SK-MEL-5 (cell line): ENCODE results near the gene SOX3. TPM values are rescaled to one million over a fixed set of nuclear protein-coding genes. Genes with fewer than 3 reads are reported as not detected.

Source experiments
- DNase-seq: peaks from one replicate; pipeline ENCODE4 v3.0.0-alpha.2; 2016; ENCODE audit warnings: low read depth, low spot score
- in situ Hi-C: cut with HindIII; loops from 2 replicates; pipeline ENCODE4 v1.10.0; 2016; ENCODE audit warnings: low sequenced_read_pairs, high pct_unique_total_duplicates, low pct_unique_long_range_greater_than_20kb
- polyA plus RNA-seq, 2 experiments: library from polyadenylated mRNA; depleted of rRNA; stranded (reverse); fragments of >200 nt; gene quantifications; 2 replicates each; pipeline ENCODE4 v1.2.3, GENCODE V29; 2015
- total RNA-seq: library from RNA; depleted of rRNA; stranded (reverse); fragments of >200 nt; shearing (Covaris generic); gene quantifications from 2 replicates; pipeline ENCODE4 v1.2.3, GENCODE V29; 2014; rRNA removed

Gene SOX3
- not detected in 2 replicates for total RNA-seq
- 0.12 TPM in 1 of 2 replicates, not detected in the other for polyA plus RNA-seq (2015; cell fraction: cytosol; rRNA removed)
- not detected in 2 replicates for polyA plus RNA-seq (2015; cell fraction: nucleus; rRNA removed)

DNA sequence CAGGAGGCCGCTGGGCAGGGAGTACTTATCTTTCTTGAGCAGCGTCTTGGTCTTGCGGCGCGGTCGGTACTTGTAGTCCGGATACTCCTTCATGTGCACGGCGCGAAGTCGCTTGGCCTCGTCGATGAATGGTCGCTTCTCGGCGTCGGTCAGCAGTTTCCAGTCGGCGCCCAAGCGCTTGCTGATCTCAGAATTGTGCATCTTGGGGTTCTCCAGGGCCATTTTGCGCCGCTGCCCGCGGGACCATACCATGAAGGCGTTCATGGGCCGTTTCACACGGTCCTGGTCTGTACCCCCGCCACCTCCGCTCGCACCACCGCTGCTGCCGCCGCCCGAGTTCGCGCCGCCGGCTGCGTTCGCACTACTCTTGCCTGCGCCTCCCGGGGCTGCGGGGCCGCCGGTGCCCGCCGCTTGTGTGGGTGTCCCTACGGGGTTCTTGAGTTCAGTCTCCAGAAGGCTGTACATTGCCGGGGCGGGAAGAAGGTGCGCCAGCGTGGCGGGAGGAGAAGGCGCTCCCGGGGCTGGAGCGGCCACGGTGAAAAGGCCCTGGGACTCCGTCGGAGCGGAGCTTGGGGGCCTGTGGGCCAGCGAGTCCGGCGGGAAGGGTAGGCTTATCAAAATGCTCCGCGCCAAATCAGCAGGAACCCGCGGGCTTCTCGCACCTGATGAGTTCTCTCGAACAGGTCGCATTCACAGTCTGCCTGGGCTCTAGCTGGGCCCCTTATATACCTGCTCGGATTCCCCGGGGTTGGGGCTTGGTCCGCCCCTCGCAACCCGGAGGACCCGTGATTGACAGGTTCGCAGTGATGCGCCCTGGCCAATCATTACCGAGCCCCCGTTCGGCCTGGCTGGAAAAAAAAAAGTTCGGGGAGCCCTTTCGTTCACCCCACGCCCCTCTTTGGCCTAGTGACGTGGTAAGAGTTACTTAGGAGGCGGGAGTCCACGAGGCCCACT lies at the start of gene SOX3:
Gene SOX3, minus strand, starts transcription at position 699 of the 954 bp plus-strand sequence. Its CDS starts 9 bp downstream, at position 690.
- DNase-seq, result no peak
- in situ Hi-C loops, result no loop called here

DNA sequence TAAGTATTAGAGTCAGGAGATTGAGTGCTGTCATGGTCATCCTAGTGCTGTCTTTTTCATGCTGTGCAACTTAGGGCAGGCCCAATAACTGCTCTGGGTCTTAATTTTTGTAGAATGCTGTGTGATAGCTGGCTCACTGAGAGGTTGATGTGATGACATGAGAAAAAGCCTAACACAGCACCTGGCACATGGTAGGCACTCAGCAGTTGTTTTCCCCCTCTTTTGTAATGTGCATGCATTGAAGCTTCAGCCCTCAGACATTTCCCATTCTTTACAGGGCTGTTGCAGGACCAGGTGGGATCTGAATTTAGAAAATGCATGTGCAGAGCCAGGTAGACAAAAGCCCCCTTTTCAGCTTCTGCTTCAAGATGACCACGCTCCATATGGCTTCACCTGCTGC lies 44.1 kb upstream of the SOX3 start:
- in situ Hi-C loops, result no loop called here
- DNase-seq, result no peak

DNA sequence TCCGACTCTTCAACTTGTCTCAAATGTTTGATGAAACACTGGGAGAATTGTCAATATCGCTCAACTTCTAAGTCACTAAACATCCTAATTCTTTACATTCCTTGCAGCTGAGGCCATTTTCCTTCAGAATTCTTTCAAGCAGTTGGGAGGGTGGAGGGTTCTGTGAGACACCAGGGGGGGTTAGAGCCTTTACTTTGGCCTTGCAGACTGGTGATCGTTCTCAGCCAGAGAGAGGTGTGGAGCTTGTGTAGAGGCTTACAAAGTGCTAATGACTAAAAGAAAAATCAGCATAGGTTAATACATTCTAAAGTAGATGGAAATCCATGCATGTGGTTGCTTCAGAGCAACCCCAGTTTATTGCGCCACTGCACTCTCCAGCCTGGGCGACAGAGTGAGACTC lies 21.3 kb upstream of the SOX3 start:
- in situ Hi-C loops, result no loop called here
- DNase-seq, result no peak

DNA sequence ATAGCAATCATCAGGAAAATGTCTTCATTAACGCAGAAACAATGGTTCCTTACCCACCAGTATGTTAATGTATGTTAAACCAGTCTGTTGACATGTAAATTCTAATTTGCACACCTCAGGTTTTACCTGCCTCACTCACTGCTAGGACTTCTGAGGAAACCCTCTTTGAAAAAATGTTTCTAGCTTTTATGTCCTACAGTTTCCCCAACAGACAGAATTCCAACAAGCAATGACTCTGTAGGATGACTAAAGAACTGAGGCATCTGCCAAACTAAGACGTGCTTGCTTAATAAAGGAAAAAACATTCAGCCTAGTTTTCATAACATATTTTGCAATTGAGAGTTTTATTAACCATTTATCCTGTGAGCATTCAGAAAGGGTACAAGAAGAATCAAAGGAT lies 20.6 kb upstream of the SOX3 start:
- in situ Hi-C loops, result no loop called here
- DNase-seq, result no peak

DNA sequence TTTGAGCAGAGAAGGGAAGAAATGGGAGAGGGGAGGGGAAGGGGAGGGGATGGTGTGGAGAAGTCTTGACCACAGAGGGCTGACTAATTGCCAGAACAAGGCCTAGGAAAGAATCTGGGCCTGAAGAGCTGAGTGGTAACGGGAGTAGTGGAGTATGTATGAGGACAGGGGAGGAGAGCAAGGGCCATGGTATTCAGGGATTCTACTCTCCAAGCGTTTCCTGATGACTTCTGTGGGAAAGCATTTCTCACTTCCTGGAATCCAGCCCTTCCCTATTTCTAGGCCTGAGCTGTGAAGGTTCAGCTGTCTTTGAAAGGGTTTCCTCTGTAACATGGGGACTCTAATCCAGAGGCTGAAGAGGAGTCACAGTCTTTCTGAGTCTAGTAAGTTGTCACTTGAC lies 19.7 kb upstream of the SOX3 start:
- in situ Hi-C loops, result no loop called here
- no peak for DNase-seq

DNA sequence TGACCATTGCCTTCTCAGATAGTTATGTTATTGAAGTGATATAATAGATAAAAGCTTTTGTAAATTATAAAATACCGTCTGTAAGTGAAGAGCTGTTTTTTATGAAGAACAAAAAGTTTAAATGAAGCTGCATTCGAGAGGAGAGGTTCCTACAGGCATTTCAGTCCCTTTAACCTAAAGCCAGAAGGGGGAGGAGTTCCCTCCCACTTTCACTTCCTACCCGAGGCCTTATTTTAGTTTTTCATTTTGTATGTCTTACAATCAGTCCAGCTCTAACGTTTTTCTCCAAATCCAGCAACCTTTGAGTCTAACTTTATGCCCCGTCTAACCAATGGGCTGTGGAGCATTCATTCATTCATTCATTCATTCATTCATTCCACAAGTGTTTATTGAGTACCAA lies 16.5 kb upstream of the SOX3 start:
- no peak for DNase-seq
- in situ Hi-C loops, result no loop called here

DNA sequence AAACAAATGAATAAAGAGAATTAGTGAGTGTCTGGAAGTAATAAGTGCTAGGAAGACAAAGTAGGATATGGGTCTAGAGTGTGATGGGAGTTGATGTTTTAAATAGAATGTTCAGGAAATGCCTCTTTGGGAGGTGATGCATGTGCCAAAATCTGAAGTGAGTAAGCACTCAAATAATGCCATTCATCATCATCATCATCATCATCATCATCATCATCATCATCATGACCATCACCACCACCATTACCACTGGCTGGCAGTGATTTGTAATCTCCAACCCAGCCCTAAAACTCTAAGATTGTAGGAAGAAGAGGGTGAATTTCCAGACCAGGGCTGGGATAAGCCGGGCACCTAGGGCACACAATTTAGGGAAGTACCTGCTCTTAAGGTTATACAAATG lies 9.7 kb upstream of the SOX3 start:
- no peak for DNase-seq

DNA sequence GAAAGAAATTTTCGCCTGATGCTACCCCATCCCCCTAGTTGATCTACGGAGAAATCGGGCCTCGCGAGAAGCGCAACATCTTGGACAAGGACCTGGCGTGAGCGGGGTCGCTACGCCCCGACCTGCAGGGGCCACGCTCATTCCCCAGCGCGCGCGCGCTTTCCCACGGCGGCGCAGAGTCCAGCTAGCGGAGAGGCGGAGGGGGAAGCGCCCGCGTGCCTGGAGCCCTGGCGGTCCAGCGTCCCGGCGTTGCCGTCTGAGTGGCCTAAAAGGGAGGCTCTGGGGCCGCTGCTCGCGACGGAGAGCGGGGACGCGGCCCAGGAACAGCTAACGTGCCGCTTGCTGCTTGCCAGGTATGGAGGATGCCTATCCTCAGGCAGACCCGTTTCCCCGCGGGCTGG lies 6.0 kb upstream of the SOX3 start:
- in situ Hi-C loops, result no loop called here
- no peak for DNase-seq

More for the DNA sequence above, 9.7 kb upstream of the SOX3 start:
- in situ Hi-C loops, result no loop called here

DNA sequence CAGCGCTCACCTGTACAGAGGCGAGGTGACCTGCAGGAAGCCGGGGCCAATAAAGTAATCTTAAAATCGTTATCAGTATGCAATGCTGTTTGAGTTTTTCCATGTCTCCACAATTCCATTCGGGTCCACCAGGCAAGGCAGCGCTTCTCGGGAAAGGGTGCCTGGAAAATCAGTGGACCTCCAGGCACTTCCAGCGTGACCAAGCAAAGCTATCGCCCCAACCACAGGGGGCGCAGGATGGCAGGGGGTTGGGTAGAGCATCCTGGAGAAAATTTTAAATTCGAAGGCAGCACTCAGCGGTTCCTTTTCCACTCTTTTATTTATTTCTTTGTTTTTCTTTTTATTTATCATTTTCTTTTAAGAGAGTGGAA lies 5.4 kb upstream of the SOX3 start:
- no peak for DNase-seq
- in situ Hi-C loops, result no loop called here

DNA sequence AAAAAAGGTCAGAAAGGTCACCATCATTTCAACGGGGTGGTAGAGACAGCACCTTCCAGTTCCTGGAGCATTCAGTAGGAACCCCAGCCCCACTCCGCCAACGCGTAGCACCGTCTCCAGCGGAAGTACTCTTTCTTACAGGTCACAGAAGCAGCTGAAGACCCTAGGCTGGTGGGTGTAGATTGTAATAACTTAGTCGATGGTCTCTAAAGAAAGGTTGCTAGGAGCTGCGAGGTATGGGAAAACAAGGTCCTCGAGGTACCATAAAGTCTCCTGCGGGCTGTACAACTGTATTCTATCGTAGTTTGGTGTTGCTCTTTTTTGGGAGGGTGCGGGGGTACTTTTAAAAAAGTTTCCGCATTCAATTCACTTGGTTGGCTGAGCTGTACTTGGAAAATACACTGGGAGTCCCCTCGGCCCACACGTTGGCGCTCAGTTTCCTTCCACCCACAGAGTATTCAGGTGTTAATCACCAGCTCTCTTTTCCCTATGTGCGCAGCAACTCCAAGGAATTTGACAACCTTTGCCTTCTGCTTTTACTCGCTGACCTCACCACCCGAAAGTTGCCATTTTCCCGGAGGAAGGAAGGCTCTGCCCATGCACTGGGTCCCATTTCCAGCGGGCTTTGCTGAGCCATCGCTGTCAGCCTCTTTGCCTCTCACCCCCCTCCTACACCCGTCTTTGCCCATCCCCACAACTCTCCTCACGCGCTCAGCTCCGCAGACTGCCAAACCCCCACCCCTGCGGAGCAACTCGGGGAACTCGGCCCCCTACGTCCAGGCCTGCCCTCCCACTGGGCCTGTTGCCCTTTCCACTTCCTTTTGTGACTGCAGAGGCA lies 4.8 kb upstream of the SOX3 start:
- DNase-seq, result no peak
- in situ Hi-C loops, result no loop called here

DNA sequence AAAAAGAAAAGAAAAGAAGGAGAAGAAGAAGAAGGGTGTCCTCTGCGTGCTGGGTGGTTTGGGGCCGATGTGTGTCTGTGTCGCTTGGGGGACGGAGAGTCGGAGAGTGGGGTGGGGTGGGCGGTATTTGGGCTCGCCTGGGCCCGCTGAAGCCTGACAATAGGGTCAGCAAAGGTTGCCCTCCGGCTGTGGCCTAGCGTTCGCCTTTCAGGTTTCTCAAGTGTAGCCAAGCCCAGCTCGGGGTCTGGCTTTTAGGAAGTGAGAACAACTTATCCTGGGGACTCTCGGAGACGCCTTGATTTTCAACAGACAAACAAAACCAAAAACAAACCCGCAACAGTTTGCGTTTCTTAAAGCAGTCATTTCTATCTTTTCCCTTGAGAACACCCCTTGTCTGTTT lies 4.1 kb upstream of the SOX3 start:
- in situ Hi-C loops, result no loop called here
- DNase-seq, result no peak

DNA sequence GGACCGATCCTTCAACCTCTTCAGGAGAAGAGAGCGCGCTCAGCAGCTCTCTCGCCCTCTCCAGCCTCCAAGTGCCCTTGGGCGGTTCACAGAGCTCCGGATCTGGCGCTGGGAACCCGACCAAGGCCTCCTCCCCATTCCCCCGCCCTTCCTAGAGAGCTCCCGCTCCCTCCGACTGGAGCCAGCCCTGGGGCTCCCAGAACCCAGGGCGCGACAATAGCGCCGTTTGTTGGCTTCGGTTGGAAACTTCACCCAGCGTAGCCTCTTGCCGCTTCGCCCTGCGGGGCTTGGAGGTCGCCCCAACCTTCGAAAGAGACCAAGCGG lies 3.1 kb upstream of the SOX3 start:
- peak; percentile 26 for DNase-seq
- in situ Hi-C loops, result no loop called here

DNA sequence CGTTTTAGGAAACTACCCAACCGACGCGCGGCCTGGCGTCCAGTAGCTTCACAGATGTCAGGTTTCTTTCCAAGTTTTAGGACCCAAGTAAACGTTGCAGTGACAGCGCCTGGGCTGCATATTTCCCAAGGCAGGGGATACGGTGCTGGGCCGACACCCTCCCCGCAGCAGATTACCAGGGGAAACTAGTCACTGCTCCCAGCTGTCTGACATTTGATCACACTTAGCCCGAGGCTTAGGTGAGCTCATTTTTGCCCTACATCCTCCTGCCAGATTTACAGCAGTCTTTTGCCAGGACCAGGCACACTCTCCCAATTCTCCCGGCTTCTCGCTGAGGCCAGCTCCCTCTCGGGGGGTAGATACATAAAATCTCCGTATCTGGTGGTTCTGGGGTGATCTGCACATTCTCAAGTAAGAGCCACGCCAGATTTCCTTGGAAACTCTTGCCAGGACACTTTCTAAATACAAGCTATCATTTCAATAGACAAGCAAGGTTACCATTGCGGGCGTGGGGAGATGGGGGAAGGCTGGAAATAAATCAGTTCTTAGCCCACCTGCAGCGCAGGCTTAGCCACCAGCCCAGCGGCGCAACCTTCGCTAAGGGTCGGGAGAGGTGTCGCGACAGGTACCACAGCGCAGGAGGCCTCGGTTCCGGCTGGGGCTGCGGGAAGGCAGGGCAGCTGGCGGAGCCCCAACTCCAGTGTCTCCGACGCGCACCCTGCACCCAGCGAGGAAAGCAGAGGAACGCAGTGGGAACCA lies 2.5 kb upstream of the SOX3 start:
- in situ Hi-C loops, result no loop called here
- DNase-seq, result no peak

DNA sequence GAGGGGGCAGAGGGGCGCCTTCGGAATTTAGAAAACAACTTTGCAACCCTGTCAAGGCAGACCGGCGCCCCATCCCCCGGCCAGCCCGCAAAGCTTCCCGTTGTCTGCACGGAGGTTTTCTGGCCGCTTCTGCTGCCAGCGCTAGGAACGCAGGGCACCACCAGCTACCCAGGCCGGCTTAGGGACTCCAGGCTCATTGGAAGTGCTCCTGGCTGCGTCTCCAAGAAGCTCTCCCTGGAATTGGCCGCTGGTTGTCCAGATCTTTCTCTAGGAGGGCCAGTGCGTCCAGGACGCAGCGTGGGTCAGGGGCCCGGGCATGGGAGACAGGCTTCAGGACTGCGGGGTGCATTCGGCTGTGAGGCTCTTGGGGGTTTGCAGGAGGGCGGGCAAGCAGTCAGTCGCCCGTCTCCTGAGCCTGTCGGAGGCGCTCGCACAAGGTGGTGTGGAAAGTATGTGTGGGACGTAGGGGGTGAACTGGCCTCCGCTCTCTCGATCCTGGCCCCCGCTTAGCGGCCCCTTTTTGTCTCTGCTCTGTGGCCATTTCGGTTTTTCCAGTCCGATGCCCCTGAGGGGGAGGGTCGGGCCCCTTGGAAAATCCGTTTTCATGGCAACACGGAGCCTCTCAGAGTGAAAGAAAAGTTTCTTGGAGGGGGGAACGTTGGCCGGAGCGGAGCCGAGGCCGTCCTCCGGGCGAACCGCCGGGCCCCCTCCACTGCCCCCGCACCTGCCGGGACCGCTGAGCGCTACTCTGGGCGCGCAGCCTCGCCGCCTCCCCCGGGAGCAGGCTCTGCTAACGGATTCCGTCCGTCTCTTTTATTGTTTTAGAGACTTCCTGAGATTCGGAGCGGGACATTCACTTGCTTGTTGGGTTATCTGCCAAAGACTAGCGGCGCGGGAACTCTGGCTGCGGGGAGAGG lies 810 bp upstream of the SOX3 start:
- in situ Hi-C loops, result no loop called here
- no peak for DNase-seq

DNA sequence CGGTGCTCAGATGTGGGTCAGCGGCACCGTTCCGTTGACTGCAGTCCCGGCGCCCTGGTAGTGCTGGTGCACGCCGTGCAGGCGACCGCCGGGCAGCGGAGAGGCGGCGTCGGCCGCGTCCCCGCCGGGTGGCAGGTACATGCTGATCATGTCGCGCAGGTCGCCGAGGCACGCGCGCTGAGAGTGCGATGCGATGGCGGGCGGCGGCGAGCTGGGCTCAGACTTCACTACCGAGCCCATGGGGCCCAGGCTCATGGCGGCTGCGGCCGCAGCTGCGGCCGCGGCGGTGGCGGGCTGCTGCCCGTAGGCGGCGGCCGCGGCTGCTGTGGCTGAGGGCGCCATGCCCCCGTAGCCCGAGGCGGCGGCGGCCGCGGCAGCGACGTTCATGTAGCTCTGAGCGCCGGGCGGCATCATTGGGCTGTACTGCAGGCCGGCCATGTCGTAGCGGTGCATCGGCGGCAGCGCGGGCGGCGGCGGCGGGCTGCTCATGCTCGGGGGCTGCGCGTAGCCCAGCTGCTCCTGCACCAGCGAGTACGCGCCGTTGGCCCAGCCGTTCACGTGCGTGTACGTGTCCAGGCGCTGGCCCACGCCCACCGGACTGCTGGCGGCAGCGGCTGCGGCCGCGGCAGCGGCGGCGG lies 1.0 kb downstream of the SOX3 start:
- in situ Hi-C loops, result no loop called here
- DNase-seq, result no peak

DNA sequence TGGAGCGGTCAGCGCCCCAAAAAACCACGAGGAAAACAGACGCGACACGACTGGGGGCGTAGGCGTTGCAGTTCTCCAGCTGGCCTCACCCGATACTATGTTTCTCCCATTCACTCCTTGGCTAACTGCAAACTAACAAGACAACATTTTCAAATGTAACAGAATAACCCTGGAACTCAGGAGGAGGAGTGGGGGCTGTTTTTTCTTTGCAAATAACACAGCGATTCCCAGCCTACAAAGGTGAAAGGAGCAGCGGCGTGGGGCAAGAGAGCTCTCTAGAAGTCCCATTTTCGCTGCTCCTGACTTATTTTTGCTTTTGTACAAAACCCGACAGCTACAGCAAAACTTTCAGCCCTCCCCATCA lies 1.6 kb downstream of the SOX3 start:
- in situ Hi-C loops, result no loop called here
- no peak for DNase-seq
